Lower leg skin (tissue), 4 donors: ENCODE data around the gene DNAJB12. TPM values are rescaled to one million over a fixed set of nuclear protein-coding genes. Genes with fewer than 3 reads are reported as not detected.
A peak's percentile ranks its signal among the peaks of the same experiment; 100 is the strongest.

Experiments
- DNase-seq, 2 donors: peaks; one replicate each; pipeline ENCODE4 v3.0.0-alpha.2; 2019; ENCODE audit warnings: low spot score in 2 of 2
- H3K4me3 ChIP-seq: fragments of 200-600 bp; sonication (generic); 2 replicates; pipeline ENCODE4 v1.5.1; 2017; ENCODE audit warnings: mild to moderate bottlenecking, low read depth; ENCODE audit not compliant: poor library complexity, severe bottlenecking
- POLR2A ChIP-seq, 2 donors: fragments of 450-650 bp; IDR thresholded peaks; one replicate each; pipeline ENCODE4 v1.6.1; 2016 to 2017; ENCODE audit warnings: antibody characterized with exemption in 2 of 2, mild to moderate bottlenecking in 1 of 2, moderate library complexity in 1 of 2
- WGBS, 2 donors: methylation state at CpG; one replicate each; pipeline ENCODE4 v1.1.5; 2018; 5-methylcytosine and 5-hydroxymethylcytosine counted together
- intact Hi-C: fragments of 100-400 bp; cut with DNase I; formaldehyde crosslinking; loops from one replicate; pipeline ENCODE4 v1.15.0; 2023; ENCODE audit warnings: low total_unique reads
- total RNA-seq, 4 donors: library from RNA; depleted of rRNA; stranded (reverse); fragments of >200 nt; gene quantifications; one replicate each; pipeline ENCODE4 v1.1.0, GENCODE V29; 2016
- TF ChIP-seq, protein P1 (sequence below), 3 donors: fragments of 450-650 bp; IDR thresholded peaks; one replicate each; pipeline ENCODE4 v1.5.1; 2016; ENCODE audit warnings: antibody characterized with exemption in 3 of 3, mild to moderate bottlenecking in 3 of 3, moderate library complexity in 2 of 3

The DNAJB12 gene
- total RNA-seq, 4 donors from 2014 or later, result 32.8 to 54.4 (median 48.1) TPM

DNA sequence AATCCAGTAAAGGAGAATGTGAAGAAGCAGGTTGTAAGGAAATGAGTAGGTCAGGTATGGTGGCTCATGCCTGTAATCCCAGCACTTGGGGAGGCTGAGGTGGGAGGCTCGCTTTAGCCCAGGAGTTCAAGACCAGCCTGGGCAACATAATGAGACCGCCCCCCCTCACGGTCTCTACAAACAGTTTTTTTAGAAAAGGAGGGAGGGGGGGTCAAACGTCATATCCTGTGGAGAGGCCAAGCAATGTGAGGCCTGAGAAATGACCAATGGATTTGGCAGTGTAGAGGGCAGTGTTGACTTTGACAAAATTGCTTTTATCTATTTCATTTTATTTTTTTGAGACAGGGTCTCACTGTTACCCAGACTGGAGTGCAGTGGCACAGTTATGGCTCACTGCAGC, 2.3 kb upstream of the DNAJB12 start:
- intact Hi-C loops, result no loop called here
- no peak for TF ChIP-seq POLR2A (IDR thresholded peaks at IDR 0.05)
- TF ChIP-seq, protein P1, sequence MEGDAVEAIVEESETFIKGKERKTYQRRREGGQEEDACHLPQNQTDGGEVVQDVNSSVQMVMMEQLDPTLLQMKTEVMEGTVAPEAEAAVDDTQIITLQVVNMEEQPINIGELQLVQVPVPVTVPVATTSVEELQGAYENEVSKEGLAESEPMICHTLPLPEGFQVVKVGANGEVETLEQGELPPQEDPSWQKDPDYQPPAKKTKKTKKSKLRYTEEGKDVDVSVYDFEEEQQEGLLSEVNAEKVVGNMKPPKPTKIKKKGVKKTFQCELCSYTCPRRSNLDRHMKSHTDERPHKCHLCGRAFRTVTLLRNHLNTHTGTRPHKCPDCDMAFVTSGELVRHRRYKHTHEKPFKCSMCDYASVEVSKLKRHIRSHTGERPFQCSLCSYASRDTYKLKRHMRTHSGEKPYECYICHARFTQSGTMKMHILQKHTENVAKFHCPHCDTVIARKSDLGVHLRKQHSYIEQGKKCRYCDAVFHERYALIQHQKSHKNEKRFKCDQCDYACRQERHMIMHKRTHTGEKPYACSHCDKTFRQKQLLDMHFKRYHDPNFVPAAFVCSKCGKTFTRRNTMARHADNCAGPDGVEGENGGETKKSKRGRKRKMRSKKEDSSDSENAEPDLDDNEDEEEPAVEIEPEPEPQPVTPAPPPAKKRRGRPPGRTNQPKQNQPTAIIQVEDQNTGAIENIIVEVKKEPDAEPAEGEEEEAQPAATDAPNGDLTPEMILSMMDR (IDR thresholded peaks at IDR 0.05), result no peak
- 76 to 82% methylated on average over 4 of the region's 4 CpGs for WGBS, 2 donors
- no peak overlapping the region for H3K4me3 ChIP-seq
- no peak for DNase-seq

DNA sequence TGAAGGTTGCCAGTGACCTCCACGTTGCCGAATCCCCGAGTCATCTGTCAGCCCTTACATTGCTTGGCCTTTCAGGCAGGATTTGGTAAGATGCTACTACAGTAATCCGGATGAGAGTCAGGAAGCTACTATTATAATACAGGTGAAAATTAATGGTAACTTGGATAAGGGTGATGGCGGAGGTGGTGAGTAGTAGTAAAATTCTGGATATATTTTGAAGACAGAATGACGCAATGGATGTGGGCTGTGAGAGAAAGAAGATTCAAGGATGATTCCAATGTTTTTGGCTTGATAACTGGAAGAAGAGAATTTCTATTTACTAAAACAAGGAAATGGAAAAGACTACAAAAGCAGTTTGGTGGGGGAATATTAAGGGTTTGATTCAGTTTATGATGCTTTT, 1.4 kb upstream of the DNAJB12 start:
- intact Hi-C loops, result no loop called here
- no peak for DNase-seq
- 89 to 93% methylated on average over 6 of the region's 6 CpGs for WGBS, 2 donors
- TF ChIP-seq, protein P1 (IDR thresholded peaks at IDR 0.05), result no peak
- no peak for TF ChIP-seq POLR2A (IDR thresholded peaks at IDR 0.05)
- H3K4me3 ChIP-seq, result no peak overlapping the region

DNA sequence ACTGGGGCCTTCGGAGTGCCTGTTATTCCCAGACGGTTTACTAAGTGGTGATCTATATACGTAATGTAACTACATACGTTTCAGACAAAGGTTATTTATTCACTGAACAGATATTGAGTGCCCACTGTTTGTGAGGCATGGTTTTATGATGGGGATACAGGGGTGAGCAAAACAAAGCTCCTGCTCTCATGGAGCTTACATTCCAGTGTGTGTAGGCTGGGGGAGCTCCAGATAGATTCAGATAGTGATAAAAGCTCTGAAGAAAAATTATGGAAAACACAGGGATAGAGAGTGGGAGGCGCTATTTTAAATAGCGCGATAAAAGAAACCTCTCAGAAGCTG, 466 bp upstream of the DNAJB12 start:
- no peak overlapping the region for H3K4me3 ChIP-seq
- no peak for DNase-seq
- 27 to 30% methylated on average over 7 of the region's 7 CpGs for WGBS, 2 donors
- TF ChIP-seq, protein P1 (IDR thresholded peaks at IDR 0.05), result no peak
- intact Hi-C loops, result no loop called here

DNA sequence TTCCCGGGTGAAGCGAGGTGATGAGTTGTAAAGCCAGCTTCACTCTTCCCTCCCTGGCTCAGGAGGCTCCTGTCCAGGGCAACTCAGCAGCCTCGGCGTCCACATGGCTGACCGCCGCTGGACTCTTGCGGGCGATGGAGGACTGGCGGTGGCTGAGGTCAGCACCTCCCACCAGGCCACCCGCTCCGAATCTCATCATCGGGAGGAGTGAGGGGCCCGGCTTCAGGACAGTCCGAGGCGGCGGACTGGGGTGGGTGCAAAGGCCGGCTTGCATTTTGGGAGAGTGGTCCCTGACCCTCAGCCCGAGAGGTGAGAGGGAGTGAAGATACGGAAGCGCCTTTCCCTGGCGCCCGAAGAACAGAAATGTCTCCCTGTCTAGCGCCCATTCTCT, 759 bp downstream of the DNAJB12 start:
- 0 to 1% methylated on average over 23 of the region's 23 CpGs for WGBS, 2 donors
- peak overlapping the region; percentile 75 for H3K4me3 ChIP-seq
- intact Hi-C loops, result no loop called here
- TF ChIP-seq, protein P1 (IDR thresholded peaks at IDR 0.05), result no peak
- TF ChIP-seq POLR2A (IDR thresholded peaks at IDR 0.05), result no peak
- DNase-seq, result no peak

DNA sequence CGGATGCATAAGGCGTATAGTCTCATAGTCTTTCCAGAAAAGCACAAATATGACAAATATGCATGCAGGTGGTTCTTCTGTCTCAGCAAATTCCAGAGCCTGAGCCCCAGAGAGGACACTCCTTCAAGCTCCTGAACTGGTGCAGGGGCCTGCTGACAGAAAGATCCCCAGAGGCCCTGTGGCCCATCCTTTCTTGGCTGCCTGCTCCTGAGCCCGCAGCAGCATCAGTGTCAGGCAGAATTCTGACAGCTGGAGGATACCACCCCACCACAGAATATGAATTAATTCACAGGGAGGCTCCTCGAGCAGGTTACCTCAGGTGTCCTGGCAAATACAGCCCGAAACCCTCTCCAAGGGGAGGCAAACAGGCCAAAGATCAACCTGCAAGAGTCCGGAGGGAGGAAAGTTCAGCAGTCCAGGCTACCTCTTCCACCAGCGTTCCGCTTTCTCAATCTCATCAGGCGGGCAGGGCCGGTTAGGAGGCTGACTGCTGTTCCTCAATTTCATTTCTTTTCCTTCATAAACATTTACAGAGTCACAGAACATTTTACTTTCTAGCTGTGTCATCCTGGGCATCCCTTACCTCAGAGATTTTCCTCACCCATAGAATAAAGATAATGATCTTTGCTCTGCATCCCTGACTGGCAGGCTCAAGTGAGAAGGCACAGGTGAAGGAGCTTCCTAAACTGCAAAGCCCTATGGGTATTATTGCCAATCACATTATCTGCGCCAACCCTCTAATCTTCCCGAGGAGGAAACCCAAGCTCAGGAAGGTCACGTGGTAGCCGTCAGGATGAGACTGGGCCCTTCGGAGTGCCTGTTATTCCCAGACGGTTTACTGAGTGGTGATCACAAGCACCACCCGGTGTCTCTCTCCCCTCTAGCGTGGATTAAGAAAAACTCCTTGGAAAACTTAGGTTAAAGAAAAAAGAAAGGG, 1.4 kb downstream of the DNAJB12 start:
- TF ChIP-seq POLR2A (IDR thresholded peaks at IDR 0.05), result no peak
- TF ChIP-seq, protein P1 (IDR thresholded peaks at IDR 0.05), result no peak
- intact Hi-C loops, result no loop called here
- DNase-seq, result no peak
- 36 to 37% methylated on average over 18 of the region's 18 CpGs for WGBS, 2 donors
- peak overlapping the region; percentile 75 for H3K4me3 ChIP-seq
